Ramos (cell line): Measurements from ENCODE around the gene RAB8B.

Experiments used
- in situ Hi-C: fragments of 300-500 bp; cut with MboI; formaldehyde crosslinking; loops from one replicate; pipeline ENCODE4 v1.14.3; 2022; ENCODE audit warnings: low sequenced_read_pairs; ENCODE audit not compliant: unreplicated experiment

Gene RAB8B

DNA sequence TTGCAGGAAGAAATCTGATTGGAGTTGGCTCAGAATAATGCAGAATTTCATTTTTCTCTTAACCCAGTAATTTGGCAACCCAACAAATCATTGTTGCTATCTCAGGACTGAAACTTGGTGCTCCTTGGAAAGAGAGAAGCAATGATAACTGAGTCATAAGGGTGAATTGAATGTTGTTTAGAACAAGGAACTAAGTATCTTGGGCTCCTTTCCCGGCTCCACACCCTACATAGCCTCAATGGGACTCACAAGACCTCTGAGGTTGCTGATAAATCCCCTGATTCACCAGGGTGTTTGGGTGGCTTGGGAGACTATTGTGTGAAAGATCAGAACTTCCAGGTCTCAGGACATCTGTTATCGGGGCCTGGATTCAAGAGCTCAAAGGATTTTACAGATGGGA lies 7.8 kb upstream of the RAB8B start:
- in situ Hi-C loops: no loop called here

DNA sequence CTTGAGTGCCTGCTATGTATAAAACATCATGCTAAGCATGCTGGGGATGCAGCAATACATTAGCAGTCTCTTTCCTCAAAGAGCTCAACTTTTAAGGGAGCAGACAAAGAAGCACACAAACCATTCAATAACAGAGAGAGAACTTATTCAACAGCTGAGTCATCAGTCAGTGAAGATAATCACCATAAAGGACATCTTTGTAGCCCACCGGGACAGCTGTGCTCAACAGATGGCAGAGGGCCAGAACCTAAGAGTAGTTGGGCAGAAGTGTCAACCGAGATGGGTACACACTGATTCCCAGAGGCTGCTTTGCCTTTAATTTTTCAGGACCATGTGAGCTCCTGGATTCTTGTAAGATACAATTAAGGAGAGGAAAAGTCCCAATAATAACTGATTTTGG lies 4.2 kb upstream of the RAB8B start:
- in situ Hi-C loops: no loop called here

DNA sequence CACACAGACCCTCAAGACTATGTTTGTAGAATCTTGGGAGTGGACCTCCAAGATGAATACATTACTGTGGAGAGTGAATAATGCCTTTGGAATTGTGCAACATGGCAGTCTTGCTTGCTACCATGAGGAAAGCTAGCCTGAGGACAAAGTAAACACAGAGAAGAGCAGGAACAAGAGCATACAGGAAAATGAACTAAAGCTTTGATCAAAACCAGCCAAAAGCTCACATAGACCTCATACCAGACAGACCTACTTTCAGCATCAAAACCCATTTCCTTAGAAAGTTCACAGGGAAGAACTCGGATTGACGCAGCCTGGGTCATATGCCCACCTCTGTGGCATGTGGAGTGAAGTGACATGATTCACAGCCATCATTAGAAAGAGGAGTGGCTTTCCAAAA lies 3.3 kb upstream of the RAB8B start:
- in situ Hi-C loops: no loop called here

DNA sequence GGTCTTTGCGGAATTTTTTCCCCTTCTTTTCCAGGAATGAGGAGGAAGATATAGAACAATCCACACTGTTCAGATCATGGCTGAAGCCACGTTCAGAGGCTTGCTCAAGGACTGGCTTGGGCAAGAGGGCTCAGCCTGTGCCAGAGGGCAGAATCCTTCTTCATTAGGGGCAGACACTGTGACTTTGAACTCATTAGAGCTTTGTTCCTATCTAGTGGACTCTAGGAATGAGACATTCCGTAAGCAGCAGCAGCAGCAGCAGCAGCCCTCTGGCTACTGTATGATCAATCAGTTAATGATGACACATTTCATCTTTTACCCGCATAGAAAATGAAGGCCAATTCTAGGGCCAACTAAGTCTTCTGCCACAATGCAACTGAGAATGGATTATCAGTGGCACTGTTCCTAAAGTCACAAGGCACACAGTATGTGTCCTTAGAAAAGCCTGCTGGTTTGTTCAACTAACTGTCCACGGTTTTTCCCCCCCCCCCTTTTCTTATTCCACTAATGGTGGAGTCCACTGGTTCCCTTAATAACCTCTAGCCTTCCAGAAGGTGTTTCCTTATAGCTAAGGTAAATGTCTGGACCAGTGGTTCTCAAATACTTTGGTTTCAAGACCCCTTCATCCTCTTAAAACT lies 1.7 kb upstream of the RAB8B start:
- in situ Hi-C loops: no loop called here

DNA sequence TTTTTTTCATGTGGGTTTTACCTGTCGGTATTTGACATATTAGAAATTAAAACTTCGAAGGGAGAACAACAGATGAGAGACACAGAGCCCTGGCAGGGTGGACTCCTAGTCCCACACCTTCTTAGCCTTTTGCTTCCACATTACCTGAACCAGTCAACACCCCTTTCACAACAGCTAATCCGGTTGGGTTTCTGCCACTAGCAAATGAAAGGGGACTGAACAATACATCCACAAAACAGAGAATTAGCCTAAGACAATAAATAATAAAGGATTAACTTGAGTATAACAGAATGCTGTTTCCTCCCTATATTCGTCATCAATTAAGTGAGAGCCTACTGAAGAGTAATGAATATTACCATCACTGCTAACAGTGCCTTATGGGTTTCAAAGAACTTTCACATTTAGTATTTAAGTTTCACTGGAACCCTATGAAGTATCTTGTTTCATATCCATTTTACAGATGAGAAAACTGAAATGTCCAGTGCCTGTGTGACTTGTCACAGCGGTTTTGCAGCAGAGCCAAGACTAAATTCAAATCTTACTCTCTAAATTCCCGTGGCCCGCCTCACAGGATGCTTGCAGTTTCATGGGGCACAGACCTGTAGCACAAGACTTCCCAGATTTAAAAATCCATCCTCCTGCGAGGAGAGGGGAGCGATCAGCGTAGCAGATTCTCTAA lies 1.0 kb upstream of the RAB8B start:
- in situ Hi-C loops: no loop called here

DNA sequence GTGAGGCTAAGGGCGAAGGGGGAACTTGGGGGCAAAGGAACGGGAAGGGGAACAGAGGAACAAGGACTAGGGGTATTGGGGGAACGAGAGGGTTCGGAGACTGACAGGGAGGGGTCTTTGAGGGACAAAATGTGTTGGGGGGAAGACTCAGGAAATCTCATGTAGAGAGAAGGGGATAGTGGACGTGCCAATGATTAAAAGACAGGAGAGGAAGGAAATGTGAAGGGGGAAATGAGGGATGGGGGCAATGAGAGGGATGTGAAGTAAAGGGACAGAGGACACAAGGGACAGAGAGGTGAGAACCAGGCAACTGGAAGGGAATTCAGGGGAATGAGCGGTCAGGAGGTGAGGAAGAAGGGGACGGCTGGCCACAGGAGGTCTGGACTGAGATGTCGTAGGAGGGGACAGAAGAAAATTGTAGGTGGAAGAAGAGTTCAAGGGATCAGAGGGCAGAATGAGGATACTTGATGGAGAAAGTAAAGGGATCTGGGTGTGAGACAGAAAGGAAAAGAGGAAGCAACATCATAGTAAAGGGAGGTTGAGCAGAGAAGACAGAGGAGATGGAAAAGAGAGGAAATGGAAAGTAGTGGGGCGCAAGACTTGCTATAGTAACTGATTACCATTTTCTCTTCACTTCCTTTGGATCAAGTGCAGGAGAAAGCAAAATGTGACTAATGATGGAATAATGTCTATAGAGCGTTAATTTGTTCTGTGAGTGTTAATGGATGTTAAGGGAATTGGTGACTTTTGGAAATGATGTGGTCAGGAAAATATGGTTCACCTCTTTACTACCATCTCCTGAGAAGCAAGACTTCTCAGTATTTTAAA lies 749 bp downstream of the RAB8B start:
- in situ Hi-C loops: no loop called here

DNA sequence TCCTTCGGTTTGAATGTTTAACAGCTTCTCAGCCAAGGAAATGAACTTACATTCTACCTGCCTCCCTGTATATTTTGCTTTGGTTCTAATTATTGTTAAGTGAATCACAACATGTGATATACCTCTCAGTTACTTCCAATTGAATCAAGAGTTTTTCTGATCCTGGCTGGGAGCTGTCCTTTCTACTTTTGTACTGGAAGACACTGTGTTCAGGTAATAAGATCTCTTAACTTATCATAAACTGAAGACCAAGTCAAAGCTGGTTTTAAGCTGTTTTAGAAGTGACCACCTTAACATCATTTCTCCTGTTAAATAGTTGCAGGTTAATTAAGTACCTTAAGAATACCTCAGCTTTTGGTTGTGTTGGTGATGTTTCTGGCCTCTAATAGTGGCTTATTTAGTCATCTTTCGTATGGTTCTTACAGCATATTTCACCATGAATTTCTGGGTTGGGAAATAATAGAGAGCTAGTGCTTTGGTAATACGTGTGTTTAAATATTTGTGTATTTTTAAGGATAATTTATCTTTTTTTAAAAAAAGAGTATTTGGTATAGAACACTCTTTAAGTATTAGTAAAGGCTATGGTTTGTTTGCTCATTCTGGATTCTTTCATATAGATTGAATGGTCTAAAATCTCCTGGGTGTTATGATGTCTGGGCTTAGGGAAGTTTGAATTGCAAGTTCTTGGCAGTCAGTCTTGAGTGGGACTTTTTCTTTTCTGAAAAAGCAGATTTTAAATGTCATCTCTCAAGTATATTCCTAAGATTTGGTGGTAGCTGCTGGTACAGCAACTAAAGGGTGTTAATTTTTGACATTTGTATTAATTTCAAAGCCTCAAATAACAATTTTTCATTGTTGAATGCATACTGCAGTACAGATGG lies 1.6 kb downstream of the RAB8B start:
- in situ Hi-C loops: no loop called here

DNA sequence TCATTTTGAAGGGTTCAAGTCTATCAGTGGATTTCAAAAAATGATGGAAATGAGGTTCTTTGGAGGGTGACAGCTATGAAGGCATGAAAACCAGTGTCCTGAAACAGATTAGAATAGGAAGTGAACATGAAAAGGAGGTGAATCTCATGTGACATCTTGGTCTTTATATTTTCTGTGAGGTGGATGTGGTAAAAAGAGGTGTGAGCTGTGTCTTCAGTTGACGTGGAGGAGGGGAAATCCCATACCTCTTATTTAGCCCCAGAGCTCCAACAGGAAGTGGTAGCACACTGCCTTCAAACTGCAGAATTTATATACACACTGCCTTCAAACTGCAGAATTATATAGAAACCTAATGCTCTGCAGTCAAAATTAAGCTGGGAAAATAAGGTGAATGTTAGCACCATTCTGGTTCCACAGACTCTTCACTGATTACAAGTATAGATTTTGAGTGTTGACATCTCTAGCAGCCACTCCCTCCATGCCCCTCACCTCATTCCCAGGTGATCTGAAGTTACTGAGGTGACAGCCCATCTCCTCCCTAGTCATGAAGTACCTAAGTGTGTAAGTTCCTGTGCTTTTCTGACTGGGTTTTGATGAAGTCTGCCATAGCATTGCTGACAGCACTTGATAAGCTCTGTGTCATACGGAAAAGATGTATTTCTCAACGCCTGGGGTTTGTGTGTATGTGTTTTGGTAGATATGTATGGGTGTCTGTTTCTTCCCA lies 2.7 kb downstream of the RAB8B start:
- in situ Hi-C loops: no loop called here

DNA sequence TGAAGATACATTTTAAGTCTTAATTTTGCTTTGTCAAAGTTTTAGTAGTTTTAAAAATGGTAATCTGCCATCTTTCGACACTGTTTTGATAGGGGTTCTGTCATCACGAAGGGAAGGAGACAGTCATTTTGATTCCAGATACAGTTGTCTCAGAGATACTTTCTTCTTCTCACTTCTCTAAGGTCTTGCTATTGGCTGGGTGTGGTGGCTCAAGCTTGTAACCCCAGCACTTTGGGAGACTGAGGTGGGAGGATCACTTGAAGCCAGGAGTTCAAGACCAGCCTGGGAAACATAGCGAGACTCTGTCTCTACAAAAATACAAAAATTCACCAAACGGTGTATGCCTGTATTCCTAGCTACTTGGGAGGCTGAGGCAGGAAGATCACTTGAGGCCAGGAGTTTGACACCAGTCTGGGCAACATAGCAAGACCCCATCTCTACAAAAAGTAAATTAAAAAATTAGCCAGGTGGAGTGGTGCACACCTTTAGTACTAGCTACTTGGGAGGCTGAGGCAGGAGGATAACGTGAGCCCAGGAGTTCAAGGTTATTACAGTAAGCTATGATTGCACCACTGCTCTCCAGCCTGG lies 3.3 kb downstream of the RAB8B start:
- in situ Hi-C loops: no loop called here

DNA sequence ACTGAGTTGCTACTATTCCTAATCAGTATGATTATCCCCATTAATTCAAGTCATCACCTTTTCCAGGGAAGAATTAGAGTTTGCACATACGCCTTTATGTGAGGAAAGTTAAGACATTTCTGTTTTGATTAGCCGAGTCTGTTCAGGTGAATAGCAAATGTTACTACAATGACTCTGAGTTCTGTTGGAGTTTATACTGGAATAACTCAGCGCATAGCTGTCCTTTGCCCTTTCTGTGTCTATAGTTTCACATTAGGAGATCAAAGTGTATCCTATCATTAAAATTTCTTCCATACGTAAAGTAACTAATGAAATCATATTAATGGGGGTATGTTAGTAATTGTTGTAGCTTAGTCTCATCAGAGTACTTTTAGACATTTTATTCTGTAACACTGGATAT lies 4.9 kb downstream of the RAB8B start:
- in situ Hi-C loops: no loop called here

DNA sequence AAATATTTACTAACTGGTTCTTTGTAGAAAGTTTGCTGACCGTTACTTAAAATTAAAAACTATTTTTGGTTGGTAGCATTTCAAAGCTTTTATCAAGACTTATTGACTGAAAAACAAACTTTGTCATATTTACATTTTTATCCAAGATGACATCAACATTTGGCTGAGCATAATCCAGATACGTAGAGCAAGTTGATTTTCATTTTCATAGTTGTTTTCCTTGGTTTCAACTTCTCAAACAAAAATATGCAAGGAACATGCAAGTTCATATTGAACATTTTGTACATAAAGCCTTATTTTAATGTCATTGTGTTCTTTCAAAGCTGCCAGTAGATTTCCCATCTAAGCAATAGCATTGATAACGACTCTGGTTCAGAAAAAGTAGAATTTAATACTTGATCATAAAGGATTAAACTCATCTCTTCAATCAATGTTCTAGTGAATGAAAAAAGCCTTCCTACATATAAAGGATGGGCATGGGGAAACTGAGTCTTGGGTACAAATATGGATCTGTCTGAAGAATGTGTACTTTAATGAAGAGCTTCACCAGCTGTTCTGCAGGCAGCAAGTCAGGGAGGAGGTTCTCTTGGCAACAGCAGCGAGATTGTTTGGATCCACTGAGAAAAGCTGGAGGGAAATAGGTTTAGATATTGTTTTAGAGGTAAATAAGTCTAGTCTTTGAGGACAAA lies 5.6 kb downstream of the RAB8B start:
- in situ Hi-C loops: no loop called here

DNA sequence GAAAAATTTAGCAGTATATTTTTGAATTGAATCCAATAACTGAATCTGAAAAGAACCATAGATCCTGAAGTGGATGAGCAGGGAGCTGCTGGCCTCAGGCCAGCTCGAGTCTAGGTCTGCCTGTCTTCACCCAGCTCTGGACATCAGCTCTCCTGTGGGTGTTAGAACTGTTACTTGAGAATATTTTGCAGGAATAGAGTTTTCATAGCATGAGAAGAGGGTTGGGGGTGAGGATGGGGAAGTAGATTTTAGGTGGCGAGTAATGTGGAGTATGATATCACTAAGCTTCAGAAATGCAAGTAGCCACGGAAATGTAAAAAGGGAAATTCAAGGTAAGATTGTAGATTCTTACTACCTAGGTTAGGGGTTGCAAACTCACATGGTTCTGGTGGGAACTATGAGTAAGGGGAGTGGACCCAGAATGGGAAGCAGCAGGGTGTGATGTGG lies 6.2 kb downstream of the RAB8B start:
- in situ Hi-C loops: no loop called here

DNA sequence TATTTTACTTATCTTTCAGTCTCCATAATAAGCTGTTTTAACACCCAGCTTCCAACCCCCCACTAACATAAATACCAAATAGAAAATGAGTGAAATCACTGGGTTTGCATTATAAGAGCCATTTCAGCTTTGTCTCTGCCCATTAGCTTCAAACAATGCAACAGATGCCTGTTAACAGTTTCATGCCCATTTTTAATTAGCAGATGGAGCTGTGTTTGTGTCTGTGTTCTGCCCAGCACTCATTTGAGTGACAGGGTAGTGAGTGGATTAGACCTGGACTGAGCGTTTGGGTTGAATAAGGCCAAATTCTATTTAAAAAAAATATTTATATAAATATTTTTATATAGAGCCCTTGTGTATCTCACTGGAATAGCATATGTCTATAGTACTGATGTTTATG lies 7.4 kb downstream of the RAB8B start:
- in situ Hi-C loops: no loop called here

DNA sequence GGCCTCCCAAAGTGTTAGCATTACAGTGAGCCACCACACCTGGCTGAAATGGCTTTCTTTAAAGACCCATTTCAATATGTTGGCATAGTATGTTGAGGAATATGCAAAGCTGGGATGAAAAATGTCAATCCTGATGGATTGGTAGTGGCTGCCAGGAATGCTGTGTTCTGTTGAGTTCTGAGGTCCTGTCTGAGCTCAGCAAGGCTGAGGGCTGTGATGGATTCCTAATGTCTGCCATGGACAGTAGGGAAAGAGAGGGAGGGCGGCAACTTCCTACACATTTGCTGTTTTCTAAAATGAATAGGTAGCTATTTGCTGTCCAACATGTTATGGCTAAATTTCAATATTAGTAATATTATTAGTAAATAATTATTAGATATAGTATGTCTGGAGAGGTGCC lies 8.2 kb downstream of the RAB8B start:
- in situ Hi-C loops: no loop called here

DNA sequence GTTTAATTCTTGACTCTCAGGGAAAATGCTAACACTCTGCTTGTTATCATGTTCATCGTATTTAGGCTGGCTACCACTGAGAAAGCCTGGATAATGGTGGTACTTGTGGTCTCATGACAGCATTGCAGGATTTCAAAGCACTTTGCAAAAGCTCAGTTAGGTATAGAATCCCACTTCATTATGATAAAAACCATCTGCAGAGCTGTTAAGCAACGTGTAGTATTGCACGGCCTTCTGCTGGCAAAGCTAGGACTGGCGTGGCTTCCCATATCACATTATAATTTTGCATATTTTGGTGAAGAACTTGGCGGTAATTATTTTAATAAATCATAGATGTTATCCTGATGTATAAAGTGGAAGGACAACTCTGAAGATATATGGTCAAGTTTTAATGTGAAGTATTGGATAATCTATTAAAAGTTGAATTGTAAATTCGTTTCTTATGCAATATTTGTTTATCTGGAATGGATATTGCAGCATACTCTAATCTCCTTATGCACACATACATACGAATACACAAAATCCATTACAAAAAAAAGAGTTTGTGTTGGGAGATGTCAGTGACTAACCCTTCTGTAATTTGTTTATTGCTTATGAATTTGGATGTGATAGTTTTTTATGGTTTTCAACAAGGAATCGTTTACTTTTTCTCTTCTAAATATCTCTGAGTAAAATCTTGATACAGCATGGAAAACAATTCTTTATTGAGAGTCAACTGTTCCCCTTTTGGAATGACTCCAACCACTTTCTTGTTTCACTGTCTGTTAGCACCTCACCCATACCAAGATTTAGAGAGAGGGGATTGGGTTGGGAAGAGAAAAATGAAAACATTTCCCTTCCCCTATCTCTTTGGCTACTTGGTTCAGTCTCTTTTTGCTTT lies 9.2 kb downstream of the RAB8B start:
- in situ Hi-C loops: no loop called here

DNA sequence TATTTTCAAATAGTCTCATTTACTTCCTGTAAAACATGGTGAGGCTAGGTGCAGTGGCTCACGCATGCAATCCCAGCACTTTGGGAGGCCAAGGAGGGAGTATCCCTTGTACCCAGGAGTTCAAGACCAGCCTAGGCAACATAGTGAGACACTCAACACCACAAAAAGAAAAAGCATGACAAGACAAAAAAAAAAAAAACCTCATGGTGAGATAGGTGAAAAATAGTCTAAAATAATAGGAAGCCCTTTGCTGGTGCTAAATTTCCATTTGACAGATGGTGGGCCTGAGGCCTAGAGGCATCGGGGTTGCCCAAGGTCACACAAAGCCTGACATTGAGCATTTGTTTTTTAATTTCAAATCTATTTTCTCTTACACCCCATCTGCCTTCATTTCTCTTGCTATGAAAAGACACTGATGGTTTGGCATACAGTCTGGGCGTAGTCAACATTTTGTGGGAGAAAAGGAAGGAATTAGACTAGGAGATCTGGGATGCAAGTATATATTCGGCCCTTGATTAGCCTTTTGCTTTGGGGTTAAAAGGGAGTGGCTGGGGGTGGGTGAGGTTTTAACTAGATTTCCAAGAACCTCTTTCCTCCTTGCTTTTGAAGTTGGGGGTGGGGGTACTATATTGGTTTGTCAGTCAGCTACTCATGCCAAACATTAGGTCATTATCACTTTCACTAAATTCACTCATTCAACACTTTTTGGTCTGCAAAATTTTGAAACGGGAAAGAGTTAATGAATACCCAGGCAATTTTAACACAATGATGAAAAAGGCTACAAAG lies 11.3 kb downstream of the RAB8B start:
- in situ Hi-C loops: no loop called here

DNA sequence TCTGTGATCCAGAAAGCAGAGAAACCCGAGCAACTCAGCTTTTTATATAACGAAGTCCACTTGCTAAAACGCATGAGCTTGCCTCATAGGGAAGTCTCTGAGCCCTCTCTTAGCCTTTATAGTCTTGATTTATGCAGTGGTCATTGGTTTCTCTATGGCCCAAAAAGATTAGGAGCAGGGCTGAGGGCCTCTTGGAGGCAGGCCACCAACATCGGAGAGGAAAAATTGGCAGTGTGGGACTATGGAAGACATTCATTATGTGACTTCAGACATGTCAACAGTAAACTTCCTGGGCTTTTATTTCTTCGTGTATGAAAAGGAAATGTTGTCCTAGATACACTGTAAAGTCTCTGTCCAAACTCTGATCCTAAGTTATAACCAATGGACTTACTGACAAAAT lies 13.5 kb downstream of the RAB8B start:
- in situ Hi-C loops: no loop called here
